H9 (cell line): ENCODE measurements around the gene ANO3. TPM values are rescaled to one million over a fixed set of nuclear protein-coding genes. Genes with fewer than 3 reads are reported as not detected.

Source experiments
- DNase-seq: peaks from one replicate; pipeline ENCODE4 v3.0.0-alpha.2; 2017
- H2AFZ ChIP-seq: one replicate; pipeline ENCODE4 v1.6.1; 2013; ENCODE audit warnings: mild to moderate bottlenecking, low read length, control low read depth, moderate library complexity
- H2AK5ac ChIP-seq: 2 replicates; pipeline ENCODE4 v1.6.1; 2013; ENCODE audit warnings: low read length, control low read depth, mixed read lengths; ENCODE audit not compliant: insufficient read length
- H2BK120ac ChIP-seq: one replicate; pipeline ENCODE4 v1.6.1; 2013; ENCODE audit warnings: low read depth, mild to moderate bottlenecking, low read length, control low read depth, inconsistent platforms; ENCODE audit not compliant: poor library complexity, severe bottlenecking
- H2BK12ac ChIP-seq: 2 replicates; pipeline ENCODE4 v1.6.1; 2013; ENCODE audit warnings: low read length, control low read depth, mixed read lengths, low read depth; ENCODE audit not compliant: insufficient read length
- H2BK15ac ChIP-seq: 2 replicates; pipeline ENCODE4 v1.6.1; 2013; ENCODE audit warnings: low read depth, low read length, control low read depth
- H2BK20ac ChIP-seq: one replicate; pipeline ENCODE4 v1.6.1; 2013; ENCODE audit warnings: low read depth, mild to moderate bottlenecking, low read length, control low read depth, inconsistent platforms; ENCODE audit not compliant: poor library complexity, severe bottlenecking
- H2BK5ac ChIP-seq: 2 replicates; pipeline ENCODE4 v1.6.1; 2013; ENCODE audit warnings: low read length, control low read depth, mixed read lengths; ENCODE audit not compliant: insufficient read length
- H3K14ac ChIP-seq: 2 replicates; pipeline ENCODE4 v1.6.1; 2013; ENCODE audit warnings: low read length, control low read depth; ENCODE audit not compliant: insufficient read depth
- H3K18ac ChIP-seq: 2 replicates; pipeline ENCODE4 v1.6.1; 2013; ENCODE audit warnings: low read depth, mild to moderate bottlenecking, mixed read lengths, low read length, control low read depth; ENCODE audit not compliant: insufficient read length
- H3K23ac ChIP-seq: 2 replicates; pipeline ENCODE4 v1.6.1; 2013; ENCODE audit warnings: low read length, control low read depth, mixed read lengths, low read depth; ENCODE audit not compliant: insufficient read length
- H3K23me2 ChIP-seq: 2 replicates; pipeline ENCODE4 v1.6.1; 2013; ENCODE audit warnings: low read depth, mild to moderate bottlenecking, mixed read lengths, low read length, control low read depth; ENCODE audit not compliant: insufficient read length, poor library complexity, severe bottlenecking
- H3K27ac ChIP-seq: 2 replicates; pipeline ENCODE4 v1.5.1; 2013; ENCODE audit warnings: low read length, control low read depth, mixed read lengths, low read depth; ENCODE audit not compliant: insufficient read length
- H3K27me3 ChIP-seq: 2 replicates; pipeline ENCODE4 v1.6.1; 2013; ENCODE audit warnings: low read length, control low read depth, inconsistent platforms; ENCODE audit not compliant: insufficient read depth
- H3K4ac ChIP-seq: 2 replicates; pipeline ENCODE4 v1.6.1; 2013; ENCODE audit warnings: low read depth, mild to moderate bottlenecking, control low read depth, inconsistent platforms, low read length, moderate library complexity
- H3K4me1 ChIP-seq: 2 replicates; pipeline ENCODE4 v1.6.1; 2013; ENCODE audit warnings: low read length, control low read depth, inconsistent platforms; ENCODE audit not compliant: insufficient read depth
- H3K4me2 ChIP-seq: 2 replicates; pipeline ENCODE4 v1.6.1; 2013; ENCODE audit warnings: low read length, control low read depth, mixed read lengths; ENCODE audit not compliant: insufficient read length, insufficient read depth
- H3K56ac ChIP-seq: 2 replicates; pipeline ENCODE4 v1.6.1; 2013; ENCODE audit warnings: low read depth, mild to moderate bottlenecking, mixed read lengths, low read length, control low read depth; ENCODE audit not compliant: insufficient read length
- H3K79me1 ChIP-seq: 2 replicates; pipeline ENCODE4 v1.6.1; 2013; ENCODE audit warnings: low read depth, mild to moderate bottlenecking, moderate library complexity, low read length, control low read depth, inconsistent platforms; ENCODE audit not compliant: insufficient read depth, poor library complexity, severe bottlenecking
- H3K79me2 ChIP-seq: 2 replicates; pipeline ENCODE4 v1.6.1; 2013; ENCODE audit warnings: low read length, control low read depth, inconsistent platforms; ENCODE audit not compliant: insufficient read depth
- H3K9ac ChIP-seq: 2 replicates; pipeline ENCODE4 v1.6.1; 2013; ENCODE audit warnings: low read length, control low read depth, mixed read lengths; ENCODE audit not compliant: insufficient read length; ENCODE audit errors: extremely low read depth
- H3K9me3 ChIP-seq: one replicate; pipeline ENCODE4 v1.6.1; 2013; ENCODE audit warnings: low read depth, low read length, inconsistent platforms; ENCODE audit not compliant: control insufficient read depth
- H3T11ph ChIP-seq: one replicate; pipeline ENCODE4 v1.6.1; 2013; ENCODE audit warnings: mild to moderate bottlenecking, low read length, control low read depth, inconsistent platforms
- H4K20me1 ChIP-seq: one replicate; pipeline ENCODE4 v1.6.1; 2013; ENCODE audit not compliant: control insufficient read depth, insufficient read length, insufficient read depth
- H4K5ac ChIP-seq: 2 replicates; pipeline ENCODE4 v1.6.1; 2013; ENCODE audit warnings: low read depth, mild to moderate bottlenecking, mixed read lengths, low read length, control low read depth; ENCODE audit not compliant: insufficient read length
- H4K8ac ChIP-seq: replicated peaks from 2 replicates; pipeline ENCODE4 v1.6.1; 2013; ENCODE audit warnings: low read length, control low read depth, mixed read lengths, low read depth; ENCODE audit not compliant: insufficient read length
- H4K91ac ChIP-seq: 2 replicates; pipeline ENCODE4 v1.6.1; 2013; ENCODE audit warnings: low read depth, mild to moderate bottlenecking, moderate library complexity, mixed read lengths, low read length, control low read depth; ENCODE audit not compliant: insufficient read length
- H3K27ac Mint-ChIP-seq, 3 experiments: 2 replicates in 2 of 3; 3 replicates in 1 of 3; pipeline ENCODE4 v1.8.0; 2020 to 2021; ENCODE audit warnings: mixed read lengths in 3 of 3, mild to moderate bottlenecking in 1 of 3, moderate library complexity in 1 of 3
- H3K27me3 Mint-ChIP-seq: 2 replicates; pipeline ENCODE4 v1.8.0; 2021; ENCODE audit warnings: low read depth, mild to moderate bottlenecking, moderate library complexity, mixed read lengths
- H3K36me3 Mint-ChIP-seq, 3 experiments: 2 replicates in 2 of 3; 3 replicates in 1 of 3; pipeline ENCODE4 v1.8.0; 2020 to 2021; ENCODE audit warnings: low read depth in 3 of 3, mixed read lengths in 3 of 3; ENCODE audit not compliant: insufficient read depth in 1 of 3
- H3K4me1 Mint-ChIP-seq, 2 experiments: 2 replicates each; pipeline ENCODE4 v1.8.0; 2020; ENCODE audit warnings: mixed read lengths in 2 of 2
- H3K4me3 Mint-ChIP-seq, 2 experiments: 2 replicates in 1 of 2; 3 replicates in 1 of 2; pipeline ENCODE4 v1.8.0; 2020 to 2021; ENCODE audit warnings: mild to moderate bottlenecking in 2 of 2, mixed read lengths in 2 of 2, moderate library complexity in 1 of 2
- H3K9me3 Mint-ChIP-seq, 2 experiments: 2 replicates in 1 of 2; 3 replicates in 1 of 2; pipeline ENCODE4 v1.8.0; 2020; ENCODE audit warnings: mild to moderate bottlenecking in 2 of 2, mixed read lengths in 2 of 2, moderate library complexity in 1 of 2
- CTCF ChIP-seq: fragments of 200-600 bp; sonication (generic); conservative IDR thresholded peaks from 3 replicates; pipeline ENCODE4 v1.8.0; 2021; ENCODE audit warnings: antibody characterized with exemption, mild to moderate bottlenecking
- WGBS: extraction: QIAGEN DNeasy Blood & Tissue Kit; methylation state at CpG from one replicate; pipeline ENCODE4 v1.1.7; 2013; ENCODE audit warnings: missing lambda C conversion rate, low lambda C conversion rate, mixed read lengths; ENCODE audit not compliant: insufficient read length; ENCODE audit errors: extremely low coverage; 5-methylcytosine and 5-hydroxymethylcytosine counted together
- total RNA-seq: library from RNA; stranded (reverse); gene quantifications from 2 replicates; pipeline ENCODE4 v1.2.1, GENCODE V29; 2021

Gene ANO3
- total RNA-seq, 1 experiment from 2014 or later = not detected

GRCh38 chr11:26665036-26665435 is 333.1 kb downstream of the ANO3 start:
- Mint-ChIP-seq H3K9me3 (no peaks in the 10 kb centered on the region), H3K4me3 (no peak overlapping the region), H3K4me1 (peaks cover 4 to 9% of the 10 kb centered on the region in 2 experiments), H3K36me3 (no peaks in the 10 kb centered on the region), H3K27me3 (no peaks in the 10 kb centered on the region), H3K27ac (no peak overlapping the region)
- TF ChIP-seq CTCF = no peak
- Histone ChIP-seq H3K27me3 (no peaks in the 10 kb centered on the region), H2BK15ac (no peak overlapping the region), H2AK5ac (no peak overlapping the region), H4K91ac (no peak overlapping the region), H4K5ac (no peak overlapping the region), H3K9me3 (no peaks in the 10 kb centered on the region), H3K14ac (no peak overlapping the region), H3K56ac (no peak overlapping the region), H2BK20ac (no peak overlapping the region), H3K18ac (no peak overlapping the region), H2BK12ac (no peak overlapping the region), H2BK5ac (no peak overlapping the region), H3T11ph (no peak overlapping the region), H3K4me2 (no peak overlapping the region), H3K23ac (no peak overlapping the region), H3K4ac (no peak overlapping the region), H3K27ac (no peak overlapping the region), H3K9ac (no peak overlapping the region), H4K20me1 (no peaks in the 10 kb centered on the region), H4K8ac (no peak overlapping the region), H3K79me1 (no peaks in the 10 kb centered on the region), H3K79me2 (no peaks in the 10 kb centered on the region), H3K23me2 (no peaks in the 10 kb centered on the region), H2BK120ac (no peak overlapping the region), H2AFZ (no peak overlapping the region), H3K4me1 (no peaks in the 10 kb centered on the region)
- no CpG with 5 or more reads among the region's 2 CpGs for WGBS
- no peak for DNase-seq
